Esophagus muscularis mucosa (tissue), 4 donors: ENCODE measurements around the gene CDH2. TPM values are rescaled to one million over a fixed set of nuclear protein-coding genes. Genes with fewer than 3 reads are reported as not detected.

Source experiments
- DNase-seq: peaks from one replicate; pipeline ENCODE4 v3.0.0-alpha.2; 2017; ENCODE audit errors: extremely low spot score
- H3K27ac ChIP-seq, 4 donors: fragments of 200-600 bp; sonication (generic); replicated peaks in 1 of 4; 1 replicate in 3 of 4; 2 replicates in 1 of 4; pipeline ENCODE4 v1.5.1; 2016 to 2019; ENCODE audit warnings: mild to moderate bottlenecking in 1 of 4
- H3K27me3 ChIP-seq, 4 donors: fragments of 200-600 bp; sonication (generic); one replicate each; pipeline versions ENCODE4 v1.5.1 to v1.6.0; 2016 to 2019
- H3K36me3 ChIP-seq, 4 donors: fragments of 200-600 bp; sonication (generic); one replicate each; pipeline ENCODE4 v1.5.1; 2016 to 2019
- H3K4me1 ChIP-seq, 4 donors: fragments of 200-600 bp; sonication (generic); one replicate each; pipeline ENCODE4 v1.5.1; 2016 to 2019
- H3K4me3 ChIP-seq, 4 donors: fragments of 200-600 bp; sonication (generic); 1 replicate in 2 of 4; 2 replicates in 2 of 4; pipeline ENCODE4 v1.5.1; 2016 to 2019; ENCODE audit warnings: mild to moderate bottlenecking in 4 of 4, moderate library complexity in 1 of 4
- H3K9me3 ChIP-seq, 4 donors: fragments of 200-600 bp; sonication (generic); 1 replicate in 3 of 4; 2 replicates in 1 of 4; pipeline ENCODE4 v1.5.1; 2016 to 2019
- EP300 ChIP-seq: sonication (generic); formaldehyde crosslinking; IDR thresholded peaks from one replicate; pipeline ENCODE4 v1.6.1; 2017; ENCODE audit warnings: antibody characterized with exemption
- POLR2A ChIP-seq: fragments of 450-650 bp; IDR thresholded peaks from one replicate; pipeline ENCODE4 v1.6.1; 2017; ENCODE audit warnings: antibody characterized with exemption, moderate library complexity, mild to moderate bottlenecking, low read depth
- POLR2AphosphoS5 ChIP-seq, 2 donors: sonication (generic); formaldehyde crosslinking; IDR thresholded peaks; one replicate each; pipeline ENCODE4 v1.6.1; 2017; ENCODE audit warnings: antibody characterized with exemption in 2 of 2
- WGBS: methylation state at CpG from one replicate; pipeline ENCODE4 v1.1.5; 2018; 5-methylcytosine and 5-hydroxymethylcytosine counted together
- intact Hi-C: fragments of 100-400 bp; cut with DNase I; formaldehyde crosslinking; loops from one replicate; pipeline ENCODE4 v1.15.1; 2023
- total RNA-seq, 4 donors: library from RNA; depleted of rRNA; stranded (reverse); fragments of >200 nt; gene quantifications; one replicate each; pipeline versions ENCODE4 v1.1.0 to v1.2.1, GENCODE V29; 2016
- TF ChIP-seq, protein P1 (sequence below), 3 experiments: fragments of 200-600 bp in 2 of 3; fragments of 450-650 bp in 1 of 3; sonication (generic) in 2 of 3; IDR thresholded peaks; one replicate each; pipeline ENCODE4 v1.5.1; 2017 to 2019; ENCODE audit warnings: antibody characterized with exemption in 3 of 3, mild to moderate bottlenecking in 2 of 3, moderate library complexity in 1 of 3

CDH2 gene
- total RNA-seq, 4 donors from 2014 or later, result 10.9 to 17.4 (median 13.6) TPM

- peaks cover 0 to 5% (median 2%) of the 10 kb centered on the region in 4 donors for H3K4me1 ChIP-seq
- TF ChIP-seq POLR2A, result no peak
- no peak for TF ChIP-seq POLR2AphosphoS5 (IDR thresholded peaks at IDR 0.05)
- TF ChIP-seq, protein P1, sequence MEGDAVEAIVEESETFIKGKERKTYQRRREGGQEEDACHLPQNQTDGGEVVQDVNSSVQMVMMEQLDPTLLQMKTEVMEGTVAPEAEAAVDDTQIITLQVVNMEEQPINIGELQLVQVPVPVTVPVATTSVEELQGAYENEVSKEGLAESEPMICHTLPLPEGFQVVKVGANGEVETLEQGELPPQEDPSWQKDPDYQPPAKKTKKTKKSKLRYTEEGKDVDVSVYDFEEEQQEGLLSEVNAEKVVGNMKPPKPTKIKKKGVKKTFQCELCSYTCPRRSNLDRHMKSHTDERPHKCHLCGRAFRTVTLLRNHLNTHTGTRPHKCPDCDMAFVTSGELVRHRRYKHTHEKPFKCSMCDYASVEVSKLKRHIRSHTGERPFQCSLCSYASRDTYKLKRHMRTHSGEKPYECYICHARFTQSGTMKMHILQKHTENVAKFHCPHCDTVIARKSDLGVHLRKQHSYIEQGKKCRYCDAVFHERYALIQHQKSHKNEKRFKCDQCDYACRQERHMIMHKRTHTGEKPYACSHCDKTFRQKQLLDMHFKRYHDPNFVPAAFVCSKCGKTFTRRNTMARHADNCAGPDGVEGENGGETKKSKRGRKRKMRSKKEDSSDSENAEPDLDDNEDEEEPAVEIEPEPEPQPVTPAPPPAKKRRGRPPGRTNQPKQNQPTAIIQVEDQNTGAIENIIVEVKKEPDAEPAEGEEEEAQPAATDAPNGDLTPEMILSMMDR (IDR thresholded peaks at IDR 0.05), result no peak
- TF ChIP-seq EP300, result no peak
- no peaks in the 10 kb centered on the region for H3K27me3 ChIP-seq
- H3K4me3 ChIP-seq, result no peak overlapping the region
- intact Hi-C loops, result no loop called here
- DNase-seq, result no peak
- WGBS, result 98% methylated on average over 4 of the region's 4 CpGs
- no peaks in the 10 kb centered on the region for H3K36me3 ChIP-seq
- no peak overlapping the region for H3K27ac ChIP-seq
- no peaks in the 10 kb centered on the region for H3K9me3 ChIP-seq
These were observed 114.5 kb downstream of the CDH2 start for GRCh38 chr18:28062443-28062842.

DNA sequence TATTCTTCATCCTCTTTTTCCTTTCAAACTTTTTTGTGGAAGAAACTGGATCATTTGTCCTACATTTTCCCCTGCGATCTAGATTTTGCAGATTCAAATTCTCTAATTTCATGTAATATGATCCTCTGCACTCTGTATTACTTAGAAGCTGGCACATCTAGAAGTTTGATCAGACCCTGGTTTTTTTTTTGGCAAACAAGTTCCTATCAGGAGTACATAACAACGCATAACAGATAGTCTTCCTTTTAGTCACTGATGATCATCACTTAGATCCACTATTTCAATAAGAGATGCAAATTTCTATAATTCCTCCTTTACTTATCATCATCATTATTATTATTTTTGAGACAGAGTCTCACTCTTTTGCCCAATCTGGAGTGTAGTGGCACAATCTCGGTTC lies 117.1 kb downstream of the CDH2 start:
- H3K27me3 ChIP-seq, result no peaks in the 10 kb centered on the region
- no peaks in the 10 kb centered on the region for H3K9me3 ChIP-seq
- H3K4me1 ChIP-seq, result peaks cover 0 to 9% (median 2%) of the 10 kb centered on the region in 4 donors
- H3K4me3 ChIP-seq, result no peak overlapping the region
- 96% methylated on average over 3 of the region's 3 CpGs for WGBS
- no peak overlapping the region for H3K27ac ChIP-seq
- intact Hi-C loops, result no loop called here
- no peaks in the 10 kb centered on the region for H3K36me3 ChIP-seq
- DNase-seq, result no peak
- TF ChIP-seq, protein P1 (IDR thresholded peaks at IDR 0.05), result no peak
- no peak for TF ChIP-seq EP300
- TF ChIP-seq POLR2AphosphoS5 (IDR thresholded peaks at IDR 0.05), result no peak
- no peak for TF ChIP-seq POLR2A

- H3K27ac ChIP-seq, result no peak overlapping the region
- intact Hi-C loops, result no loop called here
- no peak for DNase-seq
- H3K4me3 ChIP-seq, result no peak overlapping the region
- H3K27me3 ChIP-seq, result no peaks in the 10 kb centered on the region
- TF ChIP-seq, protein P1 (IDR thresholded peaks at IDR 0.05), result no peak
- TF ChIP-seq EP300 (no peak), POLR2A (no peak), POLR2AphosphoS5 (IDR thresholded peaks at IDR 0.05) (no peak)
- H3K4me1 ChIP-seq, result peaks cover 0 to 18% (median 2%) of the 10 kb centered on the region in 4 donors
- no peaks in the 10 kb centered on the region for H3K9me3 ChIP-seq
- H3K36me3 ChIP-seq, result no peaks in the 10 kb centered on the region
These were observed 126.4 kb downstream of the CDH2 start for GRCh38 chr18:28050545-28050944.

DNA sequence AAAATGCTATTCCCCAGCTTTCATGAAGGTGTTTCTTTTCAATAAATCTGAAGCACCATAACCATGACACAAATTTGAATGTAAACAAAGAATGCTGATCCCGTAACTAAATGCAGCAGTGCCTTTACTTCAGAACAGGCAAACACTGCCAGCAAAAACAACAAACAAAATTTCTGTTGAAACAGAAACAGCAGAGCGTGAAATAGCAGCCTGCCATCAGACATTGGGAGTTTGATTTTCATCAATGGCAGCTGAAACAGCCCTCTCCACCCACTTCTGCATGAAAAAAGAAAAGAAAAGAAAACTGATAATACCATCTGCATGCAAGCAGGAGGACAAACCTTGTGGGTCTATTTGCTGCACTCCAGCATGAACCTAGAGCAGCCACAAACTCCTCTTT lies 128.3 kb downstream of the CDH2 start:
- DNase-seq, result no peak
- peaks cover 0 to 18% (median 3%) of the 10 kb centered on the region in 4 donors for H3K4me1 ChIP-seq
- no peaks in the 10 kb centered on the region for H3K9me3 ChIP-seq
- H3K27ac ChIP-seq, result no peak overlapping the region
- no peak for TF ChIP-seq POLR2A
- TF ChIP-seq POLR2AphosphoS5 (IDR thresholded peaks at IDR 0.05), result no peak
- TF ChIP-seq, protein P1 (IDR thresholded peaks at IDR 0.05), result no peak
- H3K27me3 ChIP-seq, result no peaks in the 10 kb centered on the region
- no peak overlapping the region for H3K4me3 ChIP-seq
- WGBS, result 64% methylated on average over 2 of the region's 2 CpGs
- no peaks in the 10 kb centered on the region for H3K36me3 ChIP-seq
- intact Hi-C loops, result no loop called here

GRCh38 chr18:28045880-28046279 lies 131.1 kb downstream of the CDH2 start:
- no peak for DNase-seq
- peaks cover 0 to 16% (median 3%) of the 10 kb centered on the region in 4 donors for H3K4me1 ChIP-seq
- H3K27ac ChIP-seq, result no peak overlapping the region
- H3K4me3 ChIP-seq, result no peak overlapping the region
- 73% methylated on average over 3 of the region's 3 CpGs for WGBS
- TF ChIP-seq POLR2AphosphoS5 (IDR thresholded peaks at IDR 0.05) (no peak), POLR2A (no peak), EP300 (no peak)
- TF ChIP-seq, protein P1 (IDR thresholded peaks at IDR 0.05), result no peak
- H3K27me3 ChIP-seq, result no peaks in the 10 kb centered on the region
- intact Hi-C loops, result no loop called here
- H3K9me3 ChIP-seq, result no peaks in the 10 kb centered on the region
- H3K36me3 ChIP-seq, result no peaks in the 10 kb centered on the region
